ENCODE measurements around the gene SPEF2. TPM values are rescaled to one million over a fixed set of nuclear protein-coding genes. Genes with fewer than 3 reads are reported as not detected.

The SPEF2 gene
- total RNA-seq, 1 experiment from 2014 or later: 0.15 TPM

DNA sequence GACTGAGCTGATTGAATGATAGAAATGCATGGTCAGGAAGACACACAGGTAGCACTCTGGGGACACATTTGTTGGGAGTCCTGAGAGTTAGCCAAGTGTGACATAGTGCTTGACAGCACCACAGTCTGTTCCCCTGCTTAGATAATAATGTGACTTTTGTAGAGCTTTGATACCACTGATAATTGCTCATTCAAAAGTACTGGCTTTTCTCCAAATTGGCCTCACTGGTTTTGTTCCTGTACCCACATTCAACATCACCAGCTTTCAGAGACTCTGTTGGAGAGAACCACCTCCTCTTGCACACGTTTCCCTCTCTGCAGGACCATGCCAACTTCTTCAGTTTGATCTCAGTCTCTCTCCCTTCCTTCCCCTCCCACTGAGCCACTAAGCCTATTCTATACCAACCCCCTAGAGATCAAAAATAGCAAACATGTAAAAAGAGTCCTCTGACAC, 186.6 kb downstream of the SPEF2 start (continued):
- TF ChIP-seq E2F1 (CRISPR knock-in tag; IDR thresholded peaks at IDR 0.05) (no peak), RORB (CRISPR knock-in tag; IDR thresholded peaks at IDR 0.05) (no peak)
- TF ChIP-seq, protein P1, sequence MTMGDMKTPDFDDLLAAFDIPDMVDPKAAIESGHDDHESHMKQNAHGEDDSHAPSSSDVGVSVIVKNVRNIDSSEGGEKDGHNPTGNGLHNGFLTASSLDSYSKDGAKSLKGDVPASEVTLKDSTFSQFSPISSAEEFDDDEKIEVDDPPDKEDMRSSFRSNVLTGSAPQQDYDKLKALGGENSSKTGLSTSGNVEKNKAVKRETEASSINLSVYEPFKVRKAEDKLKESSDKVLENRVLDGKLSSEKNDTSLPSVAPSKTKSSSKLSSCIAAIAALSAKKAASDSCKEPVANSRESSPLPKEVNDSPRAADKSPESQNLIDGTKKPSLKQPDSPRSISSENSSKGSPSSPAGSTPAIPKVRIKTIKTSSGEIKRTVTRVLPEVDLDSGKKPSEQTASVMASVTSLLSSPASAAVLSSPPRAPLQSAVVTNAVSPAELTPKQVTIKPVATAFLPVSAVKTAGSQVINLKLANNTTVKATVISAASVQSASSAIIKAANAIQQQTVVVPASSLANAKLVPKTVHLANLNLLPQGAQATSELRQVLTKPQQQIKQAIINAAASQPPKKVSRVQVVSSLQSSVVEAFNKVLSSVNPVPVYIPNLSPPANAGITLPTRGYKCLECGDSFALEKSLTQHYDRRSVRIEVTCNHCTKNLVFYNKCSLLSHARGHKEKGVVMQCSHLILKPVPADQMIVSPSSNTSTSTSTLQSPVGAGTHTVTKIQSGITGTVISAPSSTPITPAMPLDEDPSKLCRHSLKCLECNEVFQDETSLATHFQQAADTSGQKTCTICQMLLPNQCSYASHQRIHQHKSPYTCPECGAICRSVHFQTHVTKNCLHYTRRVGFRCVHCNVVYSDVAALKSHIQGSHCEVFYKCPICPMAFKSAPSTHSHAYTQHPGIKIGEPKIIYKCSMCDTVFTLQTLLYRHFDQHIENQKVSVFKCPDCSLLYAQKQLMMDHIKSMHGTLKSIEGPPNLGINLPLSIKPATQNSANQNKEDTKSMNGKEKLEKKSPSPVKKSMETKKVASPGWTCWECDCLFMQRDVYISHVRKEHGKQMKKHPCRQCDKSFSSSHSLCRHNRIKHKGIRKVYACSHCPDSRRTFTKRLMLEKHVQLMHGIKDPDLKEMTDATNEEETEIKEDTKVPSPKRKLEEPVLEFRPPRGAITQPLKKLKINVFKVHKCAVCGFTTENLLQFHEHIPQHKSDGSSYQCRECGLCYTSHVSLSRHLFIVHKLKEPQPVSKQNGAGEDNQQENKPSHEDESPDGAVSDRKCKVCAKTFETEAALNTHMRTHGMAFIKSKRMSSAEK (CRISPR knock-in tag; IDR thresholded peaks at IDR 0.05; ENCODE audit: borderline replicate concordance): no peak

DNA sequence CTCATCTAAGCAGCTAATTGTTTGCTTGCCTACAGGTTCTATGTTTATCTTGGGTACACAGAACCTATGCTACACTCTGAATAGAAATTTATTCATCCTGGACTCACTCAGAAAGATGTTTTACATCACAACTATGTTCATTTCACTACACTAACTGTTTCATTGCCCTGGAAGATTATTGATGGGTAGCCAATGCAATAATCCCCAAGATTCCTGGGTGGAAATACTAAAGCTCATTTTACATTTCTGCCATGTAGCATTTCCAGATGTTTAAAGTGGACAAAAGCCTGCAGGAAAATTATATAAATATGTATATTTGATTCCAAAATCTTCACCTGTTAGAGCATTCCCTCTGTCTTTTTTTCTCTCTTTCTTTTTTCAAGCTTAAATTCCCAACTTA, 187.2 kb downstream of the SPEF2 start:
- POLR2A ChIA-PET: no interaction called here

GRCh38 chr5:35810601-35811000, 192.9 kb downstream of the SPEF2 start:
- no peaks in the 10 kb centered on the region for H3K4me1 Mint-ChIP-seq
- no peak overlapping the region for H3K4me3 Mint-ChIP-seq
- ChIA-PET POLR2A (no interaction called here), CTCF (no interaction called here)
- DNase-seq (ENCODE audit: low spot score): no peak
- no peaks in the 10 kb centered on the region for H3K9me3 Mint-ChIP-seq
- TF ChIP-seq NFATC4 (CRISPR knock-in tag; IDR thresholded peaks at IDR 0.05) (no peak), FOXP1 (CRISPR knock-in tag; IDR thresholded peaks at IDR 0.05; ENCODE audit: borderline replicate concordance) (no peak), ETV6 (CRISPR knock-in tag; IDR thresholded peaks at IDR 0.05) (no peak), ZNF138 (CRISPR knock-in tag; conservative IDR thresholded peaks at IDR 0.05) (no peak), OVOL2 (CRISPR knock-in tag; IDR thresholded peaks at IDR 0.05; ENCODE audit: borderline replicate concordance) (no peak), ZNF512 (CRISPR knock-in tag; IDR thresholded peaks at IDR 0.05; ENCODE audit: borderline replicate concordance) (no peak), TEAD4 (CRISPR knock-in tag; IDR thresholded peaks at IDR 0.05) (no peak), NR3C1 (CRISPR knock-in tag; conservative IDR thresholded peaks at IDR 0.05; ENCODE audit: low read depth) (no peak), MYBL2 (CRISPR knock-in tag; IDR thresholded peaks at IDR 0.05) (no peak), ZNF232 (CRISPR knock-in tag; IDR thresholded peaks at IDR 0.05) (no peak), NFYB (CRISPR knock-in tag; conservative IDR thresholded peaks at IDR 0.05; ENCODE audit: low read depth) (no peak), RORB (CRISPR knock-in tag; IDR thresholded peaks at IDR 0.05) (no peak), ZNF416 (CRISPR knock-in tag; IDR thresholded peaks at IDR 0.05) (no peak)
- TF ChIP-seq, protein P2, sequence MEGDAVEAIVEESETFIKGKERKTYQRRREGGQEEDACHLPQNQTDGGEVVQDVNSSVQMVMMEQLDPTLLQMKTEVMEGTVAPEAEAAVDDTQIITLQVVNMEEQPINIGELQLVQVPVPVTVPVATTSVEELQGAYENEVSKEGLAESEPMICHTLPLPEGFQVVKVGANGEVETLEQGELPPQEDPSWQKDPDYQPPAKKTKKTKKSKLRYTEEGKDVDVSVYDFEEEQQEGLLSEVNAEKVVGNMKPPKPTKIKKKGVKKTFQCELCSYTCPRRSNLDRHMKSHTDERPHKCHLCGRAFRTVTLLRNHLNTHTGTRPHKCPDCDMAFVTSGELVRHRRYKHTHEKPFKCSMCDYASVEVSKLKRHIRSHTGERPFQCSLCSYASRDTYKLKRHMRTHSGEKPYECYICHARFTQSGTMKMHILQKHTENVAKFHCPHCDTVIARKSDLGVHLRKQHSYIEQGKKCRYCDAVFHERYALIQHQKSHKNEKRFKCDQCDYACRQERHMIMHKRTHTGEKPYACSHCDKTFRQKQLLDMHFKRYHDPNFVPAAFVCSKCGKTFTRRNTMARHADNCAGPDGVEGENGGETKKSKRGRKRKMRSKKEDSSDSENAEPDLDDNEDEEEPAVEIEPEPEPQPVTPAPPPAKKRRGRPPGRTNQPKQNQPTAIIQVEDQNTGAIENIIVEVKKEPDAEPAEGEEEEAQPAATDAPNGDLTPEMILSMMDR (IDR thresholded peaks at IDR 0.05): no peak
- H3K27me3 Mint-ChIP-seq (ENCODE audit: low read depth): peaks cover 4% of the 10 kb centered on the region
- H3K27ac Mint-ChIP-seq: no peak overlapping the region
- H3K36me3 Mint-ChIP-seq: no peaks in the 10 kb centered on the region
- ATAC-seq: no peak

More for the DNA sequence above, 187.2 kb downstream of the SPEF2 start:
- ATAC-seq (no peak), DNase-seq (ENCODE audit: low spot score) (no peak)
- CTCF ChIA-PET: no interaction called here
- Mint-ChIP-seq H3K9me3 (no peaks in the 10 kb centered on the region), H3K4me3 (no peak overlapping the region), H3K4me1 (0 out of 2 replicates have a peak, but pooled peaks cover 4% of the 10 kb centered on the region), H3K36me3 (no peaks in the 10 kb centered on the region), H3K27ac (no peak overlapping the region), H3K27me3 (ENCODE audit: low read depth) (peaks cover 7% of the 10 kb centered on the region)
- TF ChIP-seq ZBTB21 (CRISPR knock-in tag; IDR thresholded peaks at IDR 0.05; ENCODE audit: borderline replicate concordance) (no peak), SMAD3 (CRISPR knock-in tag; IDR thresholded peaks at IDR 0.05; ENCODE audit: borderline replicate concordance) (no peak), MXD4 (CRISPR knock-in tag; IDR thresholded peaks at IDR 0.05; ENCODE audit: borderline replicate concordance) (no peak), JUN (CRISPR knock-in tag; IDR thresholded peaks at IDR 0.05) (no peak), IRF2 (CRISPR knock-in tag; IDR thresholded peaks at IDR 0.05; ENCODE audit: borderline replicate concordance, low read depth) (no peak), ZNF396 (CRISPR knock-in tag; IDR thresholded peaks at IDR 0.05; ENCODE audit: borderline replicate concordance) (no peak), RELA (CRISPR knock-in tag; IDR thresholded peaks at IDR 0.05; ENCODE audit: borderline replicate concordance) (no peak), ESRRA (CRISPR knock-in tag; IDR thresholded peaks at IDR 0.05; ENCODE audit: borderline replicate concordance) (no peak)
- TF ChIP-seq, protein P2 (IDR thresholded peaks at IDR 0.05): no peak
